Measurements from ENCODE around the gene FSTL5. TPM values are rescaled to one million over a fixed set of nuclear protein-coding genes. Genes with fewer than 3 reads are reported as not detected.

FSTL5 gene
- total and polyA plus RNA-seq, 10 of the 15 experiments (the other 5 are each of a cell fraction or from before 2014, with no cell fraction given), result 0.04 to 2.4 (median 0.08) TPM; not detected in 4

- no peak for TF ChIP-seq KLF5 (IDR thresholded peaks at IDR 0.05; ENCODE audit: partially characterized antibody)
- no peak for TF ChIP-seq POLR2AphosphoS2 (IDR thresholded peaks at IDR 0.05; ENCODE audit: low read depth, low read length)
- no peak for TF ChIP-seq NFYB (IDR thresholded peaks at IDR 0.05; ENCODE audit: insufficient read depth, low read depth, low read length)
These were observed 820.8 kb downstream of the FSTL5 start (continued) for GRCh38 chr4:161342881-161343568.

- CTCF ChIA-PET, result no interaction called here
- POLR2A ChIA-PET, result interaction anchor here (0.6 kb wide), 1 partner anchor 74 kb away, joined by 4 read pairs; no protein-coding TSS in a partner anchor
- TF ChIP-seq YY1 (IDR thresholded peaks at IDR 0.05; ENCODE audit: low read depth, low read length) (no peak), STAT1 (conservative IDR thresholded peaks at IDR 0.05) (no peak), EED (IDR thresholded peaks at IDR 0.05; ENCODE audit: low read depth) (no peak), PAX8 (IDR thresholded peaks at IDR 0.05) (no peak), EP300 (IDR thresholded peaks at IDR 0.05; ENCODE audit: borderline replicate concordance in 1 of 2, control insufficient read depth in 1 of 2, low read depth in 2 of 2, low read length in 2 of 2) (no peak), CEBPB (IDR thresholded peaks at IDR 0.05; ENCODE audit: borderline replicate concordance in 1 of 2, low read depth in 2 of 2, low read length in 2 of 2) (no peak), RELA (IDR thresholded peaks at IDR 0.05; ENCODE audit: borderline replicate concordance, partially characterized antibody) (no peak), GATAD2B (conservative IDR thresholded peaks at IDR 0.05; ENCODE audit: low read depth) (no peak), TCF12 (IDR thresholded peaks at IDR 0.05; ENCODE audit: low read depth, low read length) (no peak), POLR2A (IDR thresholded peaks at IDR 0.05; ENCODE audit: low read depth, low read length) (no peak), RBBP5 (conservative IDR thresholded peaks at IDR 0.05) (no peak), CBFB (IDR thresholded peaks at IDR 0.05; ENCODE audit: low read depth) (no peak), TBL1XR1 (IDR thresholded peaks at IDR 0.05; ENCODE audit: low read depth, low read length) (no peak)
- TF ChIP-seq, protein P1, sequence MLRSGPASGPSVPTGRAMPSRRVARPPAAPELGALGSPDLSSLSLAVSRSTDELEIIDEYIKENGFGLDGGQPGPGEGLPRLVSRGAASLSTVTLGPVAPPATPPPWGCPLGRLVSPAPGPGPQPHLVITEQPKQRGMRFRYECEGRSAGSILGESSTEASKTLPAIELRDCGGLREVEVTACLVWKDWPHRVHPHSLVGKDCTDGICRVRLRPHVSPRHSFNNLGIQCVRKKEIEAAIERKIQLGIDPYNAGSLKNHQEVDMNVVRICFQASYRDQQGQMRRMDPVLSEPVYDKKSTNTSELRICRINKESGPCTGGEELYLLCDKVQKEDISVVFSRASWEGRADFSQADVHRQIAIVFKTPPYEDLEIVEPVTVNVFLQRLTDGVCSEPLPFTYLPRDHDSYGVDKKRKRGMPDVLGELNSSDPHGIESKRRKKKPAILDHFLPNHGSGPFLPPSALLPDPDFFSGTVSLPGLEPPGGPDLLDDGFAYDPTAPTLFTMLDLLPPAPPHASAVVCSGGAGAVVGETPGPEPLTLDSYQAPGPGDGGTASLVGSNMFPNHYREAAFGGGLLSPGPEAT (IDR thresholded peaks at IDR 0.05; ENCODE audit: low read depth), result no peak
- TF ChIP-seq, protein P2, sequence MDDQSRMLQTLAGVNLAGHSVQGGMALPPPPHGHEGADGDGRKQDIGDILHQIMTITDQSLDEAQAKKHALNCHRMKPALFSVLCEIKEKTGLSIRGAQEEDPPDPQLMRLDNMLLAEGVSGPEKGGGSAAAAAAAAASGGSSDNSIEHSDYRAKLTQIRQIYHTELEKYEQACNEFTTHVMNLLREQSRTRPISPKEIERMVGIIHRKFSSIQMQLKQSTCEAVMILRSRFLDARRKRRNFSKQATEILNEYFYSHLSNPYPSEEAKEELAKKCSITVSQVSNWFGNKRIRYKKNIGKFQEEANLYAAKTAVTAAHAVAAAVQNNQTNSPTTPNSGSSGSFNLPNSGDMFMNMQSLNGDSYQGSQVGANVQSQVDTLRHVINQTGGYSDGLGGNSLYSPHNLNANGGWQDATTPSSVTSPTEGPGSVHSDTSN (IDR thresholded peaks at IDR 0.05; ENCODE audit: insufficient replicate concordance, low read depth, low read length), result no peak
- TF ChIP-seq, protein P3, sequence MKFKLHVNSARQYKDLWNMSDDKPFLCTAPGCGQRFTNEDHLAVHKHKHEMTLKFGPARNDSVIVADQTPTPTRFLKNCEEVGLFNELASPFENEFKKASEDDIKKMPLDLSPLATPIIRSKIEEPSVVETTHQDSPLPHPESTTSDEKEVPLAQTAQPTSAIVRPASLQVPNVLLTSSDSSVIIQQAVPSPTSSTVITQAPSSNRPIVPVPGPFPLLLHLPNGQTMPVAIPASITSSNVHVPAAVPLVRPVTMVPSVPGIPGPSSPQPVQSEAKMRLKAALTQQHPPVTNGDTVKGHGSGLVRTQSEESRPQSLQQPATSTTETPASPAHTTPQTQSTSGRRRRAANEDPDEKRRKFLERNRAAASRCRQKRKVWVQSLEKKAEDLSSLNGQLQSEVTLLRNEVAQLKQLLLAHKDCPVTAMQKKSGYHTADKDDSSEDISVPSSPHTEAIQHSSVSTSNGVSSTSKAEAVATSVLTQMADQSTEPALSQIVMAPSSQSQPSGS (IDR thresholded peaks at IDR 0.05; ENCODE audit: low read length), result no peak
- H3K36me3 ChIP-seq (ENCODE audit: control insufficient read depth in 2 of 2, insufficient read depth in 2 of 2, low read length in 1 of 2), result no peaks in the 10 kb centered on the region
- in situ Hi-C loops (cut with MboI) (no loop called here), intact Hi-C loops (cut with micrococcal nuclease; ENCODE audit: unreplicated experiment) (no loop called here)
- no peak overlapping the region for H3K9ac ChIP-seq (ENCODE audit: control insufficient read depth, insufficient read depth, low read length)
- H3K4me1 ChIP-seq (ENCODE audit: control insufficient read depth, insufficient read depth, low read length), result no peaks in the 10 kb centered on the region
- no peaks in the 10 kb centered on the region for H3K9me3 ChIP-seq (replicated peaks; ENCODE audit: control insufficient read depth, insufficient read depth, low read length)
- SMC1A ChIA-PET (ENCODE audit: uncharacterized antibody, unreplicated experiment), result interaction anchor here (0.7 to 1.3 kb wide), 6 partner anchors 9 to 157 kb away, joined by 3 to 4 read pairs (median 4); no protein-coding TSS in a partner anchor
- no TSS peak for BruUV-seq (replicated peaks)
- no peak overlapping the region for H3K4me2 ChIP-seq (ENCODE audit: control insufficient read depth, insufficient read depth)
- RAD21 ChIA-PET (ENCODE audit: unreplicated experiment), result interaction anchor here (1.1 kb wide), 1 partner anchor 78 kb away, joined by 3 read pairs; no protein-coding TSS in a partner anchor
- WGBS (ENCODE audit: insufficient coverage, insufficient replicate concordance, low lambda C conversion rate, missing lambda C conversion rate), result 14% methylated on average over 5 of the region's 5 CpGs
- no peak overlapping the region for H2AFZ ChIP-seq (ENCODE audit: control insufficient read depth, low read depth, low read length)
- FAIRE-seq, result no peak
- H3K27ac ChIP-seq (ENCODE audit: control insufficient read depth, insufficient read depth), result no peak overlapping the region
- H4K20me1 ChIP-seq (ENCODE audit: control insufficient read depth, insufficient read depth), result no peaks in the 10 kb centered on the region
- H3K27me3 ChIP-seq (replicated peaks in 1 of 2; ENCODE audit: control insufficient read depth in 2 of 2, insufficient read depth in 2 of 2, low read length in 1 of 2), result no peaks in the 10 kb centered on the region; a peak in 1 of 4 replicates
- no peak for ATAC-seq
- no peak for DNase-seq (ENCODE audit: low read depth, low spot score)
- H3K4me3 ChIP-seq, result no peak overlapping the region
- no peaks in the 10 kb centered on the region for H3K79me2 ChIP-seq (ENCODE audit: control insufficient read depth, insufficient read depth, low read length)
These were observed 827.2 kb downstream of the FSTL5 start for GRCh38 chr4:161336621-161337020.

Measured in GM12878 (cell line).